DMS53 treated with DMSO at 0.1 percent for 48 hours (cell line): Measurements from ENCODE around the gene POTEF.
A peak's percentile ranks its signal among the peaks of the same experiment; 100 is the strongest.
"Not testable (repeated sequence)": the region's sequence is repeated elsewhere in the genome, so short reads cannot be mapped to it uniquely, and the experiment has no call there.

Source experiments
- DNase-seq: peaks from one replicate; lab custom pipeline; 2025; ENCODE audit not compliant: unreplicated experiment; lab: John Stamatoyannopoulos, UW

Gene POTEF

GRCh38 chr2:130129120-130129829 lies at the start of gene POTEF:
Gene POTEF, minus strand, starts transcription at chr2:130129222. Its CDS starts 8,707 bp downstream, at chr2:130120515.
- peak; percentile 26 for DNase-seq

GRCh38 chr2:130174866-130175265 lies 45.8 kb upstream of the POTEF start:
- DNase-seq: not testable (repeated sequence)

GRCh38 chr2:130169896-130170295 lies 40.9 kb upstream of the POTEF start:
- DNase-seq: no peak

GRCh38 chr2:130169163-130169562 lies 40.1 kb upstream of the POTEF start:
- DNase-seq: not testable (repeated sequence)

GRCh38 chr2:130166611-130167010 lies 37.6 kb upstream of the POTEF start:
- not testable (repeated sequence) for DNase-seq

- DNase-seq: no peak
Measured at GRCh38 chr2:130165293-130166016, 36.4 kb upstream of the POTEF start.

DNA sequence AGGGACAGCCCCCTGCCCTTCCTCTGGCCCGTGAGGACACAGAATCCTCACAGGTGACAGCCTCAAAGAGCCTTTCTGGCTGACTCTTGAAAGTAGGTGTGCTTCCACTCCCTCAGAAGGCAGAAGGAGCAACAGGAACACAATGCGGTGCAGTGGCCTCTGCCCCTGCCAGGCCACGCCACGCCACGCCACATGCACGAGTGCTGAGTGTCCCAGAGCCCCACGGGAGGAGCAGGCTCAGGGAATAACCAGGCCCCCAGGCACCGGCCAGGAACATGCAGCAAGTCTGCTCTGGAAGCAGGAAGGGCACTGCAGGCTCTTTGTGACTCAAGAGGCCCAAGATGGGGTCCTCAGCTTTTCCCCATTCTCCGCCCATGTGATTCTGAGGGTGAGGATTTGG lies 33.9 kb upstream of the POTEF start:
- DNase-seq: no peak

DNA sequence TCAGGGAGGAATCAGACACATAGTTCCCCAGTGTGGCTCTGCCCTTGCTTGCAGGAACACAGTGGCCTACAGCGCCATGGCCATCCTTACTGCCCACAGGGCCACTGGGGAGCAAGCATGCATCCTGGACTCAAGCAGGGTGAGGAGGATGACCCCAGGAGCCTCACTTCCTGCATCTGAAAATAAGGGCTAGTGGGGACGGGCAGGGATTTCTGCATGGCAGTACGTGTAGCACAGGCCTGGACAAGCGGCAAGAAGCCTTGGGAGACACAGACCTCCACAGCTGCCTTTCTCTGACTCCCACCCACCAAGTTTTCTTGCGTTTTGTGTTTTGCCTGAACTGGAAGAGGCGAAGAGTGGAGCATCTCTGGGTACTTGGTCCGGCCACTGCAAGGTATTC lies 33.5 kb upstream of the POTEF start:
- DNase-seq: not testable (repeated sequence)

GRCh38 chr2:130160838-130161705 lies 32.0 kb upstream of the POTEF start:
- DNase-seq: not testable (repeated sequence)

- DNase-seq: no peak
Measured at GRCh38 chr2:130160131-130160530, 31.1 kb upstream of the POTEF start.

DNA sequence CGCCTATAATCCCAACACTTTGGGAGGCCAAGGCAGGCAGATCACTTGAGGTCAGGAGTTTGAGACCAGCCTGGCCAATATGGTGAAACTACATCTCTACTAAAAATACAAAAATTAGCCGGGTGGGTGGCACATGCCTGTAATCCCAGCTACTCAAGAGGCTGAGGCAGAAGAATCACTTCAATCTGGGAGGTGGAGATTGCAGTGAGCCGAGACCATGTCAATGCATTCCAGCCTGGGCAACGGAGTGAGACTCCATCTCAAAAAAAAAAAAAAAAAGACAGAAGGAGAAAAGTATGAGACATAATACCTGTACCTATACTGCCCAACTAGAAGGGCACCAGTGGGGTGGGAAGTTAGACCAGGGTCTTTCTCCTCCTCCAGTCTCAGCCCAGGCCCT lies 30.4 kb upstream of the POTEF start:
- DNase-seq: not testable (repeated sequence)

DNA sequence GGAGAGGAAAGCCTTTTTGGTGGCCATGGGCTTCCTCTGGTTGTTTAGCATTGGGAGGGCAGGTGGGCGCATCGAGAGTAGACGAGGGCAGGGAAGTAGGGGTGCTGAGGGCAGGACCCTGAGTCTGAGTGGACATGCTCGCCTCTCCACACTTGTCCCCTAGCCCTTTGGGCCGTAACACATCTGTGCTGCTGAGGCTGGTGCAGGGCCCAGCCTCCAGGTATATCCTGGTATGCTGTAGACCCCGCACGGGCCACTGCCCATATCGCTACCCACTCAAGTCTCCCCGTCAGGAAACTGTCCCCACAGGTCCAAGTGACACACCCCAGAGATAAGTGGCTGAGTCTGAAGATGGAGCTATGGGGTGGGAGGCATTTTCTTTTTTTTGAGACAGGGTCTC lies 29.6 kb upstream of the POTEF start:
- DNase-seq: no peak

DNA sequence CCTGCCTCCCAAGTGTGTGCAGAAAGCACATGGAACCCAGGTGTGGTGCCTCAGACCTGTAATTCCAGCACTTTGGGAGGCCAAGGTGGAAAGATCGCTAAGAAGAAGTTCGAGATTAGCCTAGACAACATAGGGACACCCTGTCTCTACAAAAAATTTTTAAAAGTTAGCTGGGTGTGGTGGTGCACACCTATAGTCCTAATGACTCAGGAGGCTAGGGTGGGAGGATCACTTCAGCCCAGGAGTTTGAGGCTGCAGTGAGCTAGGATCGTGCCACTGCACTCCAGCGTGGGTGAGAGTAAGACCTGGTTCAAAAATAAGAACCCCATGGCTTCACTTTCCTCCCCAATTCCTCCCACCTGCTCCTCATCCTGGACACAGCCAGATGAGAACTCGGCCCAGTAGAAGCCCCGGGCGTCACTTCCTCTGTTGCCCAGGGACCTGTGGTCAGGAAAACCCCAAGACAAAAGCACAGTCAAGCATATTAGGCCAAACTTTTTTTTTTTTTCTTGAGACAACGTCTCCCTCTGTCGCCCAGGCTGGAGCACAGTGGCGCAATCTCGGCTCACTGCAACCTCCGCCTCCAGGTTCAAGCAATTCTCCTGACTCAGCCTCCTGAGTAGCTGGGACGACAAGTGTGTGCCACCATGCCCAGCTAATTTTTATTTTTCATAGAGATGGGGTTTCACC lies 28.9 kb upstream of the POTEF start:
- not testable (repeated sequence) for DNase-seq

DNA sequence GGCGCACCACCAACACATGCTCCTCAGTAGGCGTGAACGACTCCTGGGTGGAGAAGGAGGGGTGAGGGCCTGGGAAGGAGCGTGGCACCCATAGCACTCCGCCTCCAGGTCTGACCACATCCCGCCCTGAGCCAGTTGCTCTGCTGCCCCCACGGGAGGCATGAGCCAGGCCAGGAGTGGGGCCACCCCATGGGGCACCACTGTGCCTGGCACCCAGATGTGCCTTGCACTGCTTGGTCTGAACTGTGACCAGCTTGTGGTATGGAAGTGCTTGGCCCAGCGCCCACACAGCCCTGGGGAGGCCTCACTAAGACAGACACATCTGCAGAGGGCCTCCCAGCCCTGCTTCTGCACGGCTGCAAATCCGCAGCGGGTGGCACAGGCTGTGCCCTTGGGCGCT lies 28.3 kb upstream of the POTEF start:
- not testable (repeated sequence) for DNase-seq

DNA sequence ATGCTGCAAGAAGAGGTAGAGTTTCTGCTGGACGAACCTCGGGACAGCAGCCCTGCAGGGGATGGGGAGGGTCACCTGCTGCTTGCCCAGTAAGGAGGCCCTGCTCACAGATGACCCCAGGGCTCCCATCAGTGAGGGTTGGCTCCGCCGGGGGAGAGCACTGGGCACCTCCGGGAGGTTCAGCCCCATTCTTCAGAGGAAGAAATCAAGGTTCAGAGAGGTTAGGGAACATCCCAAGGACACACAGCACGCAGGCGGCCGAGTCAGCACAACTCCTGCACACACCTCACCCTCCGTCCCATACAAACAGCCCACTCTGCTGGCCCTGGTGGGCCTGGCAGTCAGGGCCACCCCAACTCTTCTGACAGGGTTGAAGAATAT lies 27.6 kb upstream of the POTEF start:
- no peak for DNase-seq

- not testable (repeated sequence) for DNase-seq
Measured at GRCh38 chr2:130155956-130156623, 27.1 kb upstream of the POTEF start.

DNA sequence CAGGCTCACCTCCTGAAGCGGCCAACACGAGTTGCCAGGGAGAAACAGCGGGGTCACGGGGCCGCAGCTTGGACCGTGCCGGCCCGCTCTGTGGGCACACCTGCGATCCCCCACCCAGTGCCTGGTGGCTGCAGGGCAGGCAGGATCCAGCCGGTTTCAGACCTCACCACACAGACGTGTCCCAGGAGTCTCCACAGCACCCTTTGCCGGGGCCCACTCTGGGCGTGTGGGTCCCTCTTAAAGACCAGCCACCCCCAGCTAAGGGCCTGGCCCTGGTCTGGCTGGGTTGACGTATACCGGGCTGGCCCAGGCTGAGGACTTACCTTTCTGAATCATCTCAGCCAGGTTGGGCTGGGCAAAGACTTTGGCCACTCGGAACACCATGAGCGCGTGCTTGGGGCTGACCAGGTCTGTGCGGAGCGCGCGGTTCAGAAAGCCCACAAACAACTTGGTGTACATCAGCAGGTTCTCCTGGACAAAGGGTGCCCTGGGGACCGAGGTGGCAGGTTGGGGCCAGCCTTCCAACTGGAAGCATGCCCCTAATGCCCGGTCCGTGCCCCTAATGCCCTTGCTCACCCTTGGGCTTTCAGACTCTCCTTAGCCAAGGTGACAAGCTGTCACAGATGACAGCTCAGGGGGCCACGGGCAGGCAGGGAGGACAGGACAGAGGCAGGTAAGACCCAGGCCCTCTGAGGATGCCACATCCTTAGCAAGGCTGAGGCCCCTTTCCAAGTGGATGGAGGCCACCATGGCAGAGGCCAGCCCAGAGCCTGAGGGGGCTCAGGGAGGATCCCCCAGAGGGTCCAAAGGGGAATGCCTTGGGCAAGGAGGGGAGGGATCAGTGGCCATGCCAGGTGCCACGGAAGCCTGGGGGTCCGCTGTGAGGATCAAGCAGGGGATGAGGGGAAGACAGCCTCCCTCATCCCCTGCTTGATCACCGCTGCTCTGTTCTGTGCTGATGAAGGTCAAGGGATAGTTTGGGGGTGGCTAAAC lies 26.0 kb upstream of the POTEF start:
- DNase-seq: no peak

DNA sequence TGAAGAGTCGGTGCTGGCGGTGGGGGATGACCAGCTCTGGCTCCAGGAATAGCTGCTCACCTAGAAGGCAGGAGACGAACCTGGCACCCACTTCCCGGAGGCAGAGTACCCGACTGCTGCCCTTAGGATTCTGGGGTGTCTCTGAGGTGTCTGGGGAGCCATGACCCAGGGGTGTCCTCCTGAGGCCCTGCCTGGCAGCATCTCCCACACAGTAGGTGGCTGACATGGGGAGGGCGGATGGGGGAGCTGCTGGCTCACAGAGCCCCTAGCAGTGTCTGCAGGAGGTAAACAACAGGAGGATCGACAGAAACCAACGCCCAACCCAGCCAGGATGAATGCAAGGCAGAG lies 25.4 kb upstream of the POTEF start:
- DNase-seq: not testable (repeated sequence)

- DNase-seq: not testable (repeated sequence)
Measured at GRCh38 chr2:130153721-130154422, 24.9 kb upstream of the POTEF start.
